OCI-LY1 (cell line): ENCODE measurements around the gene H6PD.

Source experiments
- H2AFZ ChIP-seq: fragments of 200-600 bp; sonication (generic), shearing (Covaris generic); 2 replicates; pipeline ENCODE4 v1.6.0; 2014; ENCODE audit warnings: antibody characterized with exemption, mild to moderate bottlenecking, low read length
- H3F3A ChIP-seq: fragments of 200-600 bp; sonication (generic), shearing (Covaris generic); 2 replicates; pipeline ENCODE4 v1.6.0; 2014; ENCODE audit warnings: mild to moderate bottlenecking, antibody characterized with exemption, low read length, moderate library complexity; ENCODE audit not compliant: insufficient read depth
- H3K27ac ChIP-seq: fragments of 200-600 bp; sonication (generic); 2 replicates; pipeline ENCODE4 v1.5.1; 2014; ENCODE audit warnings: low read length, mixed run types, mild to moderate bottlenecking, low read depth; ENCODE audit not compliant: poor library complexity, severe bottlenecking
- H3K27me3 ChIP-seq: fragments of 200-600 bp; sonication (generic); 2 replicates; pipeline ENCODE4 v1.6.0; 2014; ENCODE audit warnings: antibody characterized with exemption, mild to moderate bottlenecking, low read length, moderate library complexity; ENCODE audit not compliant: insufficient read depth
- H3K36me3 ChIP-seq: fragments of 200-600 bp; sonication (generic); 2 replicates; pipeline ENCODE4 v1.6.1; 2014; ENCODE audit warnings: mild to moderate bottlenecking, antibody characterized with exemption, low read length, moderate library complexity, mixed read lengths; ENCODE audit not compliant: insufficient read depth
- H3K4me1 ChIP-seq: fragments of 200-600 bp; sonication (generic); 2 replicates; pipeline ENCODE4 v1.5.1; 2014; ENCODE audit warnings: mild to moderate bottlenecking, low read length, moderate library complexity; ENCODE audit not compliant: insufficient read depth, severe bottlenecking
- H3K4me2 ChIP-seq: fragments of 200-600 bp; sonication (generic), shearing (Covaris generic); 2 replicates; pipeline ENCODE4 v1.6.1; 2014; ENCODE audit warnings: low read length
- H3K4me3 ChIP-seq: fragments of 200-600 bp; sonication (generic); 2 replicates; pipeline ENCODE4 v1.5.1; 2014; ENCODE audit warnings: low read length, low read depth, mild to moderate bottlenecking, mixed read lengths; ENCODE audit not compliant: poor library complexity, severe bottlenecking
- H3K79me2 ChIP-seq: fragments of 200-600 bp; shearing (Covaris generic); 2 replicates; pipeline ENCODE4 v1.6.1; 2016; ENCODE audit warnings: mixed run types, low read length, mixed read lengths; ENCODE audit not compliant: insufficient read depth
- H3K9ac ChIP-seq: fragments of 200-600 bp; sonication (generic), shearing (Covaris generic); 2 replicates; pipeline ENCODE4 v1.6.1; 2014; ENCODE audit warnings: mild to moderate bottlenecking, low read length, mixed read lengths
- H3K9me2 ChIP-seq: fragments of 200-600 bp; sonication (generic), shearing (Covaris generic); 2 replicates; pipeline ENCODE4 v1.6.1; 2014; ENCODE audit warnings: low read depth, mild to moderate bottlenecking, low read length, mixed read lengths
- H3K9me3 ChIP-seq: fragments of 200-600 bp; shearing (Covaris generic); 2 replicates; pipeline ENCODE4 v1.6.1; 2014; ENCODE audit warnings: low read length, mixed read lengths
- H4K20me1 ChIP-seq: fragments of 200-600 bp; sonication (generic), shearing (Covaris generic); 2 replicates; pipeline ENCODE4 v1.6.0; 2016; ENCODE audit warnings: mild to moderate bottlenecking, low read length; ENCODE audit not compliant: insufficient read depth
- CTCF ChIP-seq: fragments of 200-600 bp; sonication (generic), shearing (Covaris generic); IDR thresholded peaks from 2 replicates; pipeline ENCODE4 v1.5.1; 2017; ENCODE audit warnings: mild to moderate bottlenecking, antibody characterized with exemption, low read length, moderate library complexity, mixed read lengths
- EZH2 ChIP-seq: fragments of 200-600 bp; sonication (generic), shearing (Covaris generic); IDR thresholded peaks from 2 replicates; pipeline ENCODE4 v1.8.0; 2017; ENCODE audit warnings: borderline replicate concordance, mixed run types, mild to moderate bottlenecking, antibody characterized with exemption, low read length, moderate library complexity, mixed read lengths

The H6PD gene

GRCh38 chr1:9246841-9247785 is 12.5 kb downstream of the H6PD start:
- H3K9me2 ChIP-seq = no peaks in the 10 kb centered on the region
- H3K4me1 ChIP-seq = no peaks in the 10 kb centered on the region
- no peaks in the 10 kb centered on the region for H3K36me3 ChIP-seq
- H3K9ac ChIP-seq = no peak overlapping the region
- no peaks in the 10 kb centered on the region for H3K27me3 ChIP-seq
- no peaks in the 10 kb centered on the region for H3K79me2 ChIP-seq
- no peak overlapping the region for H2AFZ ChIP-seq
- no peak overlapping the region for H3K27ac ChIP-seq
- H3K4me3 ChIP-seq = no peak overlapping the region
- no peaks in the 10 kb centered on the region for H3K9me3 ChIP-seq
- no peaks in the 10 kb centered on the region for H4K20me1 ChIP-seq
- no peak for TF ChIP-seq CTCF
- no peaks in the 10 kb centered on the region for H3F3A ChIP-seq
- no peak overlapping the region for H3K4me2 ChIP-seq

- Histone ChIP-seq H3K4me3 (no peak overlapping the region), H3K36me3 (no peaks in the 10 kb centered on the region), H3K27me3 (no peaks in the 10 kb centered on the region), H2AFZ (no peak overlapping the region), H3K9ac (no peak overlapping the region), H3K4me2 (no peak overlapping the region), H3K9me2 (no peaks in the 10 kb centered on the region), H3F3A (no peaks in the 10 kb centered on the region), H3K79me2 (no peaks in the 10 kb centered on the region), H3K27ac (no peak overlapping the region), H4K20me1 (no peaks in the 10 kb centered on the region), H3K9me3 (no peaks in the 10 kb centered on the region), H3K4me1 (no peaks in the 10 kb centered on the region)
- no peak for TF ChIP-seq EZH2
- no peak for TF ChIP-seq CTCF
Measured at GRCh38 chr1:9247894-9248293, 13.3 kb downstream of the H6PD start.

- Histone ChIP-seq H3K9ac (no peak overlapping the region), H3K9me2 (no peaks in the 10 kb centered on the region), H3F3A (no peaks in the 10 kb centered on the region), H2AFZ (no peak overlapping the region), H3K4me3 (no peak overlapping the region), H3K4me1 (no peaks in the 10 kb centered on the region), H4K20me1 (no peaks in the 10 kb centered on the region), H3K79me2 (no peaks in the 10 kb centered on the region), H3K27ac (no peak overlapping the region), H3K36me3 (no peaks in the 10 kb centered on the region), H3K9me3 (no peaks in the 10 kb centered on the region), H3K27me3 (no peaks in the 10 kb centered on the region), H3K4me2 (no peak overlapping the region)
- TF ChIP-seq EZH2 (no peak), CTCF (no peak)
Measured at GRCh38 chr1:9248341-9249262, 14.0 kb downstream of the H6PD start.
